ENCODE data around the gene GP5. TPM values are rescaled to one million over a fixed set of nuclear protein-coding genes. Genes with fewer than 3 reads are reported as not detected.

The GP5 gene
- total RNA-seq, 6 experiments from 2014 or later, result 0.05 TPM; not detected in 5

DNA sequence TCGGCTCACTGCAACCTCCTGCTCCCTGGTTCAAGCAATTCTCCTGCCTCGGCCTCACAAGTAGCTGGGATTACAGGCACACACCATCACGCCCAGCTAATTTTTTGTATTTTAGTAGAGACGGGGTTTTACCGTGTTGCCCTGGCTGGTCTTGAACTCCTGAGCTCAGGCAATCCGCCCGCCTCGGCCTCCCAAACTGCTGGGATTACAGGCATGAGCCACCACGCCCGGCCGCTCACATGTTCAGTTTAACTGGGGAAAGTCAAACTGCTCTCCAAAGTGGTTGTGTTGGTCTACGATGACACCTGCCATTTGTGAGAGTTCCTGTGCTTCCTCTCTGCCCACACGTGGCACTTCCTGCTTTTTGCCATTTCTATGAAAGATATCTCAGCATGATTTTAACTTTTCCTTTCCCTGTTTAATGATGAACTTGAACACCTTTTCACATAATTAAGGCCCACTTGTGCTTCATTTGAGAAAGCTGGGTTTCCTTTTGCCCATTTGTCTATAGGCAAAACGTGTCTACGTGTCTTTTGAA lies 877 bp upstream of the GP5 start:
- Mint-ChIP-seq H3K27ac (no peak overlapping the region), H3K9me3 (no peaks in the 10 kb centered on the region), H3K4me1 (ENCODE audit: low read depth) (peaks cover 10% of the 10 kb centered on the region), H3K27me3 (ENCODE audit: insufficient read depth) (peaks cover 21% of the 10 kb centered on the region), H3K36me3 (ENCODE audit: low read depth) (peaks cover 7% of the 10 kb centered on the region), H3K4me3 (no peak overlapping the region)
- DNase-seq, result no peak
- TF ChIP-seq, protein P1, sequence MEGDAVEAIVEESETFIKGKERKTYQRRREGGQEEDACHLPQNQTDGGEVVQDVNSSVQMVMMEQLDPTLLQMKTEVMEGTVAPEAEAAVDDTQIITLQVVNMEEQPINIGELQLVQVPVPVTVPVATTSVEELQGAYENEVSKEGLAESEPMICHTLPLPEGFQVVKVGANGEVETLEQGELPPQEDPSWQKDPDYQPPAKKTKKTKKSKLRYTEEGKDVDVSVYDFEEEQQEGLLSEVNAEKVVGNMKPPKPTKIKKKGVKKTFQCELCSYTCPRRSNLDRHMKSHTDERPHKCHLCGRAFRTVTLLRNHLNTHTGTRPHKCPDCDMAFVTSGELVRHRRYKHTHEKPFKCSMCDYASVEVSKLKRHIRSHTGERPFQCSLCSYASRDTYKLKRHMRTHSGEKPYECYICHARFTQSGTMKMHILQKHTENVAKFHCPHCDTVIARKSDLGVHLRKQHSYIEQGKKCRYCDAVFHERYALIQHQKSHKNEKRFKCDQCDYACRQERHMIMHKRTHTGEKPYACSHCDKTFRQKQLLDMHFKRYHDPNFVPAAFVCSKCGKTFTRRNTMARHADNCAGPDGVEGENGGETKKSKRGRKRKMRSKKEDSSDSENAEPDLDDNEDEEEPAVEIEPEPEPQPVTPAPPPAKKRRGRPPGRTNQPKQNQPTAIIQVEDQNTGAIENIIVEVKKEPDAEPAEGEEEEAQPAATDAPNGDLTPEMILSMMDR (IDR thresholded peaks at IDR 0.05), result no peak

DNA sequence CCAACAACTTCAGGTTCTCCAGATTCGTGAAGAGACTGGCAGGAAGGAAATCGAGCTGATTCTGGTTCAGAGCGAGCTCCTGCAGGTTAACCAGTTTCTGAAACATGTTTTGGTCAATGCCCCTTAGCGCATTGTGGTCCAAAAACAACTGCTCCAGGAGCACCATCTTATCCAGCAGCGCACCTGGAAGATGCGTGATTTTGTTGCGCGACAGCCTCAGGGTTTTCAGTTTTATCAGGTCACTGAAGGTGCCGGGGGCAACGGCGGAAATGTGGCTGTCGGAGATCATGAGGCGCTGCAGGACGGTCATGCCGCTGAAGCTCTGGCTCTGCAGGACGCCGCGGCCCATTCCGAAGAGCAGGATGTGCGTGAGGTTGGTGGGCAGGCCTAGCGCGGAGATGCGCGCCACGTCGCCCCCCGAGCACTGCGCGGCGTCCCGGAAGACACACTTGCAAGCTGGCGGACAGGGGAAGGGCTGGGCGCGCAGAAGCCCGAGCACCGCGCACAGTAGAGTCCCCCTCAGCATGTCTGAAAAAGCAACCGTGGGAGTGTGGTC lies 1.2 kb downstream of the GP5 start:
- Mint-ChIP-seq H3K4me1 (ENCODE audit: low read depth) (peaks cover 4% of the 10 kb centered on the region; the same call in 1 of the 2 replicates), H3K4me3 (no peak overlapping the region), H3K27me3 (ENCODE audit: insufficient read depth) (peaks cover 26% of the 10 kb centered on the region), H3K9me3 (no peaks in the 10 kb centered on the region), H3K27ac (no peak overlapping the region), H3K36me3 (ENCODE audit: low read depth) (no peaks in the 10 kb centered on the region)
- TF ChIP-seq, protein P1 (IDR thresholded peaks at IDR 0.05), result no peak
- no peak for DNase-seq

DNA sequence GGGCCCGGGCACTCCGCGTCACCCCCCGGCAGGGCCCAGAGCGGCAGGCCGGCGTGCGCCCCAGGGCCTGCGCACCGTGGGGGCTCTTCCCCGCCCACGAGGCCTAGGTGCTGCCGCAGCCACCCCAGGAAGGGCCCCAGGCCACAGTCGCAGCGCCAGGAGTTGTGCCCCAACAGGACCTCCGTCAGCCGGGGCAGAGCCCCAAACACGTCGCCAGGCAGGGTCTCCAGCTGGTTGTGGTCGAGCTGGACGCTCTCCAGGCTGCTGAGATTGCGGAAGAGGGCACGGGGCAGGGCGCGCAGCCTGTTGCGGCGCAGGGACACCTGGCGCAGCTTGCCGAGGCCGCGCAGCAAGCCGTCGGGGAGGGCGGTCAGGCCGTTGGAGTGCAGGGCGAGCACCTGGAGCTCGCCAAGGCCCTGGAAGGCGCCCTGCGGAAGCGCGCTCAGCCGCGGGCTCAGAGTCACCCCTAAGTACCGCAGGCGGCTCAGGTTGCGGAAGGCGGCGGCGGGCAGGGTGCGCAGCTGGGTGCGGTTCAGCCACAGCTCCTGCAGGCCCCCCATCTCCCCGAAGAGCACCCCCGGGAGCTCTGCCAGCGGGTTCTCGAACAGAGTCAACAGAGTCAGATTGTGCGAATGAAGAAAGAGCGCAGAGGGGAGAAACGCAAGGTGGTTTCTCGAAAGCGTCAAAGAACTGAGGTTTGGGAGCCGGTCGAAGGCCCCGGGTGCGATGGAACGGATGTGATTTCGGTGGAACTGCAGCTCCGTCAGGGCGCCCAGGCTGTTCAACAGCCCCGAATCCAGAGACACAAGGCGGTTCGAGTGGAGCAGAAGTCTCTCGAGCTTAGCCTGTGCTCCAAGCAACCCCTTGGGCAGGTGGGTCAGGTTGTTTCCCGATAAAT lies 2.0 kb downstream of the GP5 start:
- H3K4me1 Mint-ChIP-seq (ENCODE audit: low read depth), result peaks cover 4% of the 10 kb centered on the region; the same call in 1 of the 2 replicates
- no peak overlapping the region for H3K27ac Mint-ChIP-seq
- H3K27me3 Mint-ChIP-seq (ENCODE audit: insufficient read depth), result peaks cover 26% of the 10 kb centered on the region
- H3K36me3 Mint-ChIP-seq (ENCODE audit: low read depth), result no peaks in the 10 kb centered on the region
- no peaks in the 10 kb centered on the region for H3K9me3 Mint-ChIP-seq
- TF ChIP-seq, protein P1 (IDR thresholded peaks at IDR 0.05), result no peak
- no peak for DNase-seq
- no peak overlapping the region for H3K4me3 Mint-ChIP-seq

DNA sequence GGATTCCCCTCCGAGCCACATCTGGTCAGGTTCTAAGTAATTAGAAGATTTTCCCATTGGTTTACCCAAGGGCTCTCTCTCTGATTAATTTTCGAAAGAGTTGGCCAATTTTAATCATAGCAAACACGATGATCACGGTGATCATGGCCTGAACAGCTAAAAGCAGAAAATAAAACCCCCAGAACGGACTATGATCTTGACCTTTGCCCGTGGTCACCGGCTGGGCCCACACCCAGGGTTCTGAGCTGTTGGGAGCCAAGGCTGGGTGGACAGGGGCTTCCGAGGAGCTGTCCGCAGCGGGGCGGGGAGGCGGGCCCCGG lies 2.6 kb downstream of the GP5 start:
- no peak for DNase-seq
- peaks cover 4% of the 10 kb centered on the region; the same call in 1 of the 2 replicates for H3K4me1 Mint-ChIP-seq (ENCODE audit: low read depth)
- H3K9me3 Mint-ChIP-seq, result peaks cover 1% of the 10 kb centered on the region
- no peaks in the 10 kb centered on the region for H3K36me3 Mint-ChIP-seq (ENCODE audit: low read depth)
- TF ChIP-seq, protein P1 (IDR thresholded peaks at IDR 0.05), result no peak
- peaks cover 29% of the 10 kb centered on the region for H3K27me3 Mint-ChIP-seq (ENCODE audit: insufficient read depth)
- no peak overlapping the region for H3K27ac Mint-ChIP-seq
- no peak overlapping the region for H3K4me3 Mint-ChIP-seq

DNA sequence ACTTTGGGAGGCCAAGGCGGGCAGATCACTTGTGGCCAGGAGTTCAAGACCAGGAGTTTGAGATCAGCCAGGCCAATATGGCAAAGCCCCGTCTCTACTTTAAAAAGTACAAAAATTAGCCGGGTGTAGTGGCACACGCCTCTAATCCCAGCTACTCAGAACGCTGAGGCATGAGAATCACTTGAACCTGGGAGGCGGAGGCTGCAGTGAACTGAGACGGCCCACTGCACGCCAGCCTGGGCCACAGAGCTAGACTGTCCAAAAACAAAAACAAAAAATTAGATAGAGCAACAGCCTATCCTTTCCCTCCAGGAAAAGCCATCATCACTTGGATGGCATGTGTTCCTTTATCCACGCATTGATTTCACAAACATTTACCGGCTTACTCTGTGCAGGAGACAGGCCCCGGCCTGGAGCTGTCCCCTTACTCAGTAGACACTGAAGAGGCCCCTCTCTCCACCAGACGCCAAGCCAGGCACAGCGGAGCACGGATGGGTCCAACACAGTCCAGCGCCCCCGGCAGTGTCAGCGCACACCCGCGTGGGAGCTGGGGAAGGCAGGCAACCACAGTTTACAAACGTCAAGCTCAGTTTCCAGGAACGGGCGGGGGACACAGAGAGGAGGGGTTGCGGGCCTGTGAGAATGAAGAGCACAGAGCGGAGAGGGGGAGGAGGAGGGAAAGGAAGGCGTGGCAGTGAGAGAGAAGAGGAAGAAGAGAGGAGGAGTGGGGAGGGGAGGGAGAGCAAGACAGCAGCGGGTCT lies 3.1 kb downstream of the GP5 start:
- peaks cover 34% of the 10 kb centered on the region for H3K27me3 Mint-ChIP-seq (ENCODE audit: insufficient read depth)
- H3K27ac Mint-ChIP-seq, result no peak overlapping the region
- H3K4me3 Mint-ChIP-seq, result no peak overlapping the region
- H3K36me3 Mint-ChIP-seq (ENCODE audit: low read depth), result peaks cover 3% of the 10 kb centered on the region
- TF ChIP-seq, protein P1 (IDR thresholded peaks at IDR 0.05), result no peak
- H3K4me1 Mint-ChIP-seq (ENCODE audit: low read depth), result peaks cover 4% of the 10 kb centered on the region; the same call in 1 of the 2 replicates
- DNase-seq, result no peak
- H3K9me3 Mint-ChIP-seq, result peaks cover 7% of the 10 kb centered on the region
